ENCODE results near the gene RRP15.

DNA sequence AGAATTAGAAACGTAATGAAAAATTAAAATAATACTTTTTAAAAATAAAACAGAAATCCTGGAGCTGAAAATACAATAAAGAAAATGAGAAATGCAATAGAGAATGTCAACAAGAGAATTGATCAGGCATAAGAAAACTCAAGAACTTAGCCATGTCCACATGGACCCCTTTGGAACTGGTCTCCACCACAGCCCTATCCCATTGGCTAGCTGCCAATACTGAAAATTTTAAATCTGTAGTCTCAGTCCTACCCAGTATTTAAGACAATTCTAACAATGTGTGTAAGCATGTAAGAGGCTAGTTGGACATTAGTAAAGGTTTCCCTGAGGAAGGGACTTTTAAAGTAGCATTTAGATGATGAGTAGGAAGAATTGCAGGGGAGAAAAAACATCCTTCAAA lies 25.8 kb upstream of the RRP15 start:
- TF ChIP-seq EZH2 (IDR thresholded peaks at IDR 0.05; ENCODE audit: insufficient read depth, poor library complexity, severe bottlenecking) (no peak), EZH2phosphoT487 (IDR thresholded peaks at IDR 0.05; ENCODE audit: insufficient read depth, low read depth) (no peak)

Data from GM23248 (cell line).